ENCODE measurements around the gene LDLR. TPM values are rescaled to one million over a fixed set of nuclear protein-coding genes. Genes with fewer than 3 reads are reported as not detected.

The LDLR gene
- total and polyA plus RNA-seq, 2 donors (not counting 3 experiments of a cell fraction or from before 2014, with no cell fraction given) = 142 to 174 TPM

GRCh38 chr19:11142528-11143171 is 53.4 kb downstream of the LDLR start:
- TSS peak; percentile 55 for BruUV-seq (replicated peaks)
- H3K79me2 ChIP-seq (ENCODE audit: control insufficient read depth, insufficient read depth, low read length) = no peaks in the 10 kb centered on the region
- peak overlapping the region in 2 of 3 experiments; percentile 6 to 11 for H3K4me3 ChIP-seq (replicated peaks in 1 of 3; ENCODE audit: insufficient read depth in 1 of 3, low read depth in 1 of 3, low read length in 3 of 3)
- no peaks in the 10 kb centered on the region for H3K9me1 ChIP-seq (replicated peaks; ENCODE audit: control insufficient read depth, extremely low read depth, insufficient read depth, low read length)
- H3K4me2 ChIP-seq (ENCODE audit: insufficient read depth, low read length) = peak overlapping the region; percentile 5
- TF ChIP-seq MAX (IDR thresholded peaks at IDR 0.05; ENCODE audit: insufficient read depth, insufficient read length) = no peak
- peak; percentile 51 for TF ChIP-seq JUN (IDR thresholded peaks at IDR 0.05; ENCODE audit: borderline replicate concordance, insufficient read depth, insufficient read length, low read depth)
- TF ChIP-seq POLR2AphosphoS5 (IDR thresholded peaks at IDR 0.05; ENCODE audit: insufficient read depth, low read depth, low read length) = peak; percentile 94
- TF ChIP-seq MYC (IDR thresholded peaks at IDR 0.05; ENCODE audit: low read depth, low read length) = peak; percentile 35
- peak; percentile 68 for TF ChIP-seq FOS (IDR thresholded peaks at IDR 0.05; ENCODE audit: borderline replicate concordance, insufficient read depth, low read length)
- TF ChIP-seq EZH2 (IDR thresholded peaks at IDR 0.05; ENCODE audit: borderline replicate concordance, low read depth, low read length, severe bottlenecking) = no peak
- no peak for TF ChIP-seq GATA2 (IDR thresholded peaks at IDR 0.05; ENCODE audit: insufficient read depth, insufficient read length, low read depth, low read length)
- TF ChIP-seq POLR2A (IDR thresholded peaks at IDR 0.05; ENCODE audit: low read depth, low read length) = peak; percentile 34
- no peak for TF ChIP-seq CTCF (IDR thresholded peaks at IDR 0.05; ENCODE audit: extremely low read depth in 1 of 2, insufficient read depth in 1 of 2, low read depth in 1 of 2, low read length in 2 of 2)
- ChIA-PET CTCF (interaction anchor here (0.6 to 3.0 kb wide), 9 partner anchors 10 to 1879 kb away, joined by 3 to 14 read pairs (median 5); no protein-coding TSS in a partner anchor), POLR2A (interaction anchor here (0.6 to 2.0 kb wide), 3 partner anchors 11 to 26 kb away, joined by 4 to 5 read pairs (median 4); partner anchors contain the start of gene SPC24)
- peaks cover 43% of the 10 kb centered on the region for H3K4me1 ChIP-seq (ENCODE audit: control insufficient read depth, extremely low read depth, insufficient read depth, low read length)
- H3K9me3 ChIP-seq (replicated peaks; ENCODE audit: control insufficient read depth, insufficient read depth, low read length) = no peaks in the 10 kb centered on the region
- no peaks in the 10 kb centered on the region for H3K36me3 ChIP-seq (ENCODE audit: control insufficient read depth in 2 of 2, extremely low read depth in 1 of 2, insufficient read depth in 2 of 2, low read length in 2 of 2)
- no peak overlapping the region for H2AFZ ChIP-seq (ENCODE audit: low read depth, low read length)
- intact Hi-C loops (cut with micrococcal nuclease) = loop anchor here (1.0 to 2.0 kb wide), 4 partner anchors 13 to 126 kb away; partner anchors contain the start of genes KANK2 and SPC24
- no peak for FAIRE-seq
- H3K27me3 ChIP-seq (ENCODE audit: control insufficient read depth in 2 of 2, insufficient read depth in 2 of 2, low read length in 2 of 2) = no peaks in the 10 kb centered on the region
- peak; percentile 95 for DNase-seq (ENCODE audit: low read depth, low spot score)
- H3K9ac ChIP-seq (replicated peaks; ENCODE audit: extremely low read depth, insufficient read depth, low read length) = peak overlapping the region; percentile 82
- dilution Hi-C loops (cut with MboI; ENCODE audit: extremely low pct_ligation_motif_present, low sequenced_read_pairs) = no loop called here
- peak overlapping the region; percentile 96 for H3K27ac ChIP-seq (ENCODE audit: insufficient read depth, low read depth, low read length)
- no peaks in the 10 kb centered on the region for H4K20me1 ChIP-seq (replicated peaks; ENCODE audit: control insufficient read depth, extremely low read depth, insufficient read depth, low read length)

Data from endothelial cell of umbilical vein (primary cell).